K562 (cell line): ENCODE results near the gene GATC. TPM values are rescaled to one million over a fixed set of nuclear protein-coding genes. Genes with fewer than 3 reads are reported as not detected.

Experiments
- ATAC-seq: fragments of 200-7000 bp; cut with Tn5 transposase; 3 replicates; pipeline ENCODE4 v1.9.1; 2020; ENCODE audit warnings: moderate library complexity
- BruUV-seq: library from RNA; stranded (reverse); fragments of 400-500 nt; replicated peaks from 2 replicates; lab custom pipeline; 2021; lab: Mats Ljungman, UMichigan
- CTCF ChIA-PET: fragments of 300-600 bp; formaldehyde crosslinking; extraction: SDS; loops from one replicate; lab custom pipeline; 2021; ENCODE audit warnings: low intra/inter-chr PET ratio; lab: Yijun Ruan, JAX
- POLR2A ChIA-PET: fragments of 300-600, 350-650 bp; sonication (Branson Sonifier 250); formaldehyde crosslinking; extraction: SDS; loops from one replicate; lab custom pipeline; 2021; ENCODE audit warnings: antibody characterized with exemption, inconsistent platforms; lab: Yijun Ruan, JAX
- DNase-seq, 4 experiments: peaks; one replicate each; pipeline versions ENCODE4 v3.0.0 to v3.0.0-alpha.2; 2011 to 2018; ENCODE audit warnings: low spot score in 3 of 4, mixed read lengths in 3 of 4; ENCODE audit errors: extremely low read depth in 1 of 4
- FAIRE-seq: peaks from 2 replicates; lab custom pipeline; 2011; peaks lifted over from hg19 to GRCh38; lab: Jason Lieb, UNC
- H2AFZ ChIP-seq: 2 replicates; pipeline ENCODE4 v1.6.0; 2011; ENCODE audit warnings: low read depth, low read length, control low read depth, inconsistent platforms
- H3K27ac ChIP-seq: fragments of 200-600 bp; 3 replicates; pipeline ENCODE4 v1.8.0; 2011; ENCODE audit warnings: low read depth, mild to moderate bottlenecking, control low read depth, inconsistent platforms, low read length, moderate library complexity, mixed read lengths; ENCODE audit errors: extremely low read depth
- H3K27me3 ChIP-seq, 2 experiments: fragments of 300-600 bp in 1 of 2; 2 replicates in 1 of 2; 3 replicates in 1 of 2; pipeline versions ENCODE4 v1.6.0 to v1.8.0; 2011; ENCODE audit warnings: inconsistent platforms in 2 of 2, low read length in 2 of 2, mild to moderate bottlenecking in 1 of 2, mixed read lengths in 1 of 2, moderate library complexity in 1 of 2; ENCODE audit not compliant: control insufficient read depth in 2 of 2, insufficient read depth in 2 of 2
- H3K36me3 ChIP-seq: fragments of 300-600 bp; 3 replicates; pipeline ENCODE4 v1.8.0; 2011; ENCODE audit warnings: mild to moderate bottlenecking, low read length, inconsistent platforms; ENCODE audit not compliant: control insufficient read depth, insufficient read depth
- H3K4me1 ChIP-seq, 2 experiments: fragments of 200-600 bp in 1 of 2; replicated peaks in 1 of 2; 2 replicates in 1 of 2; 3 replicates in 1 of 2; pipeline versions ENCODE4 v1.5.1 to v1.8.0; 2011; ENCODE audit warnings: inconsistent platforms in 2 of 2, low read length in 2 of 2, mild to moderate bottlenecking in 1 of 2, mixed read lengths in 1 of 2, moderate library complexity in 1 of 2; ENCODE audit not compliant: control insufficient read depth in 2 of 2, insufficient read depth in 2 of 2
- H3K4me2 ChIP-seq: 2 replicates; pipeline ENCODE4 v1.6.1; 2011; ENCODE audit warnings: low read length, control low read depth, inconsistent platforms, mixed read lengths; ENCODE audit not compliant: insufficient read depth
- H3K4me3 ChIP-seq: fragments of 200-600 bp; sonication (generic), shearing (Covaris generic); 2 replicates; pipeline ENCODE4 v1.5.1; 2016; ENCODE audit warnings: control low read depth, inconsistent platforms
- H3K79me2 ChIP-seq: fragments of 200-600 bp; 3 replicates; pipeline ENCODE4 v1.8.0; 2011; ENCODE audit warnings: low read length, inconsistent platforms; ENCODE audit not compliant: control insufficient read depth, insufficient read depth
- H3K9ac ChIP-seq, 2 experiments: 2 replicates each; pipeline versions ENCODE4 v1.6.0 to v1.6.1; 2011; ENCODE audit warnings: low read depth in 2 of 2, low read length in 2 of 2, control low read depth in 1 of 2, inconsistent platforms in 1 of 2, mild to moderate bottlenecking in 1 of 2, mixed read lengths in 1 of 2; ENCODE audit not compliant: insufficient read depth in 1 of 2
- H3K9me1 ChIP-seq: one replicate; pipeline ENCODE4 v1.6.0; 2011; ENCODE audit warnings: inconsistent platforms, mild to moderate bottlenecking, low read length, moderate library complexity; ENCODE audit not compliant: control insufficient read depth, insufficient read depth
- H3K9me3 ChIP-seq: replicated peaks from 2 replicates; pipeline ENCODE4 v1.5.1; 2011; ENCODE audit warnings: low read depth, low read length, inconsistent platforms; ENCODE audit not compliant: control insufficient read depth, insufficient read depth
- H4K20me1 ChIP-seq: replicated peaks from 2 replicates; pipeline ENCODE4 v1.6.1; 2011; ENCODE audit warnings: low read length, inconsistent platforms, mixed read lengths; ENCODE audit not compliant: control insufficient read depth, insufficient read depth
- ATF1 ChIP-seq, 2 experiments: fragments of 450-650 bp in 1 of 2; IDR thresholded peaks; 2 replicates each; pipeline ENCODE4 v1.6.1; 2016; ENCODE audit warnings: missing compliant biosample characterization in 1 of 2, missing genetic modification characterization in 1 of 2
- CC2D1A ChIP-seq: fragments of 450-650 bp; IDR thresholded peaks from 2 replicates; pipeline ENCODE4 v1.6.1; 2017; ENCODE audit warnings: mild to moderate bottlenecking
- GATA2 ChIP-seq: sonication (generic); formaldehyde crosslinking; IDR thresholded peaks from 2 replicates; pipeline ENCODE4 v1.4.0; 2020; ENCODE audit warnings: mild to moderate bottlenecking, missing genetic modification reagents
- HDAC2 ChIP-seq: fragments of 450-650 bp; IDR thresholded peaks from 2 replicates; pipeline ENCODE4 v1.6.1; 2016; ENCODE audit warnings: mild to moderate bottlenecking
- HNRNPLL ChIP-seq: fragments of 200-400 bp; formaldehyde crosslinking; IDR thresholded peaks from 2 replicates; pipeline ENCODE4 v1.6.1; 2017; ENCODE audit warnings: low read length, low read depth, mild to moderate bottlenecking; ENCODE audit not compliant: poor library complexity, severe bottlenecking
- NFRKB ChIP-seq: fragments of 450-650 bp; IDR thresholded peaks from 2 replicates; pipeline ENCODE4 v1.6.1; 2016; ENCODE audit warnings: low read depth
- POLR2B ChIP-seq: fragments of 450-650 bp; IDR thresholded peaks from 2 replicates; pipeline ENCODE4 v1.6.1; 2018; ENCODE audit warnings: low read depth; ENCODE audit not compliant: partially characterized antibody
- RBM17 ChIP-seq: fragments of 200-400 bp; formaldehyde crosslinking; IDR thresholded peaks from 2 replicates; pipeline ENCODE4 v1.6.1; 2017; ENCODE audit warnings: low read depth, mild to moderate bottlenecking, low read length, borderline replicate concordance
- SNRNP70 ChIP-seq: fragments of 200-400 bp; formaldehyde crosslinking; optimal IDR thresholded peaks from 2 replicates; pipeline ENCODE3; 2017; ENCODE audit warnings: low read depth, low read length
- TARDBP ChIP-seq: fragments of 450-650 bp; IDR thresholded peaks from 2 replicates; pipeline ENCODE4 v1.6.1; 2016
- TEAD1 ChIP-seq, 2 experiments: fragments of 450-650 bp in 1 of 2; sonication (generic) in 1 of 2; formaldehyde crosslinking; IDR thresholded peaks; 2 replicates each; pipeline versions ENCODE4 v1.4.0 to v1.8.0; 2020 to 2022; ENCODE audit warnings: mild to moderate bottlenecking in 2 of 2, missing genetic modification reagents in 1 of 2
- ZNF143 ChIP-seq: sonication (generic); formaldehyde crosslinking; IDR thresholded peaks from 2 replicates; pipeline ENCODE4 v1.9.0; 2022; ENCODE audit warnings: mild to moderate bottlenecking, missing genetic modification reagents
- ZNF165 ChIP-seq: fragments of 250-450 bp; sonication (Bioruptor Pico); IDR thresholded peaks from 2 replicates; pipeline ENCODE4 v1.4.0; 2020; ENCODE audit warnings: borderline replicate concordance
- ZNF551 ChIP-seq: fragments of 250-450 bp; sonication (Bioruptor Pico); IDR thresholded peaks from 2 replicates; pipeline ENCODE4 v1.5.0; 2021; ENCODE audit warnings: mild to moderate bottlenecking, moderate library complexity
- ZNF77 ChIP-seq: fragments of 250-450 bp; sonication (Bioruptor Pico); IDR thresholded peaks from 2 replicates; pipeline ENCODE4 v1.5.0; 2020
- WGBS: fragments of 100-300 bp; shearing (Covaris generic); methylation state at CpG from one replicate; pipeline ENCODE4 v1.1.6; 2016; ENCODE audit warnings: low coverage, mixed read lengths; ENCODE audit not compliant: insufficient coverage; ENCODE audit errors: missing lambda C conversion rate; 5-methylcytosine and 5-hydroxymethylcytosine counted together
- in situ Hi-C: fragments of 300-500 bp; cut with MboI; formaldehyde crosslinking; loops from 4 replicates; pipeline ENCODE4 v1.15.0; 2018; ENCODE audit warnings: inconsistent platforms, mixed read lengths
- intact Hi-C: fragments of 100-400 bp; cut with micrococcal nuclease; formaldehyde crosslinking; loops from 2 replicates; pipeline ENCODE4 v1.14.2; 2022
- polyA plus RNA-seq, 8 experiments: library from polyadenylated mRNA; depleted of rRNA in 4 of 8; stranded (reverse) in 5 of 8; unstranded in 3 of 8; fragments of >200 nt; fragmentation: Nextera tagmentation in 2 of 8; fragmentation: Illumina TruSeq in 1 of 8; extraction: Ambion mirVana in 2 of 8; extraction: Trizol in 1 of 8; gene quantifications; 2 replicates each; pipeline versions ENCODE4 v1.2.1 to v1.2.3, GENCODE V29; 2011 to 2014; ENCODE audit warnings: inconsistent platforms in 1 of 8, missing spikeins in 1 of 8
- total RNA-seq, 7 experiments: library from RNA; depleted of rRNA in 6 of 7; stranded (reverse); fragments of >200 nt in 6 of 7; fragmentation: Illumina TruSeq in 2 of 7; extraction: Trizol in 2 of 7; gene quantifications; 2 replicates each; pipeline versions ENCODE4 v1.2.1 to v1.2.3, GENCODE V29; 2011 to 2021; ENCODE audit warnings: low replicate concordance in 1 of 7
- TF ChIP-seq, protein P1 (sequence below): sonication (generic); formaldehyde crosslinking; IDR thresholded peaks from 2 replicates; pipeline ENCODE4 v1.8.1; 2023; ENCODE audit warnings: mild to moderate bottlenecking, missing genetic modification reagents, moderate library complexity
- TF ChIP-seq, protein P2 (sequence below): fragments of 250-450 bp; sonication (Bioruptor Pico); IDR thresholded peaks from 2 replicates; pipeline ENCODE4 v1.8.0; 2021; ENCODE audit warnings: moderate library complexity, mild to moderate bottlenecking, inconsistent platforms
- TF ChIP-seq, protein P3 (sequence below): fragments of 450-650 bp; formaldehyde crosslinking; conservative IDR thresholded peaks from 2 replicates; pipeline ENCODE4 v1.4.0; 2022; ENCODE audit warnings: mild to moderate bottlenecking, missing genetic modification characterization

GATC gene
- total and polyA plus RNA-seq, 9 of the 15 experiments (the other 6 are each of a cell fraction or from before 2014, with no cell fraction given): 5.8 to 52.6 (median 28.2) TPM

DNA sequence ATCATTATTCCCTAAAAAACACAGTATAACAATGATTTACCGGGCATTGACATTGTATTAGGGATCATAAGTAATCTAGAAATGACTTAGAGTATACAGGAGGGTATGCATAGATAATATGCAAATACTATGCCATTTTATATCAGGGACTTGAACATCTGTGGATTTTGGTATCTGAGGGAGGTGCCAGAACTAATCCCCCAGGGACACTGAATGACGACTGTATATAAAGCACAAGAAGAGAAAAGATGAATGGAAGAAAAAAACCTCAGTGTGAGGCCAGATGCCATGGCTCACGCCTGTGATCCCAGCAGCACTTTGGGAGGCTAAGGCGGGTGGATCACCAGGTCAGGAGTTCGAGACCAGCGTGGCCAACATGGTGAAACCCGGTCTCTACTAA is 33.8 kb upstream of the GATC start:
- in situ Hi-C loops: no loop called here
- intact Hi-C loops: no loop called here
- H2AFZ ChIP-seq: no peak overlapping the region
- H4K20me1 ChIP-seq: no peaks in the 10 kb centered on the region
- CTCF ChIA-PET: no interaction called here
- H3K9me3 ChIP-seq: no peaks in the 10 kb centered on the region
- DNase-seq: no peak
- H3K4me3 ChIP-seq: no peak overlapping the region
- BruUV-seq: no TSS peak
- no peak for TF ChIP-seq RBM17
- TF ChIP-seq, protein P1, sequence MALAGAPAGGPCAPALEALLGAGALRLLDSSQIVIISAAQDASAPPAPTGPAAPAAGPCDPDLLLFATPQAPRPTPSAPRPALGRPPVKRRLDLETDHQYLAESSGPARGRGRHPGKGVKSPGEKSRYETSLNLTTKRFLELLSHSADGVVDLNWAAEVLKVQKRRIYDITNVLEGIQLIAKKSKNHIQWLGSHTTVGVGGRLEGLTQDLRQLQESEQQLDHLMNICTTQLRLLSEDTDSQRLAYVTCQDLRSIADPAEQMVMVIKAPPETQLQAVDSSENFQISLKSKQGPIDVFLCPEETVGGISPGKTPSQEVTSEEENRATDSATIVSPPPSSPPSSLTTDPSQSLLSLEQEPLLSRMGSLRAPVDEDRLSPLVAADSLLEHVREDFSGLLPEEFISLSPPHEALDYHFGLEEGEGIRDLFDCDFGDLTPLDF: no peak
- no peak for TF ChIP-seq GATA2 (CRISPR knock-in tag)
- no peak for TF ChIP-seq HDAC2
- TF ChIP-seq, protein P2, sequence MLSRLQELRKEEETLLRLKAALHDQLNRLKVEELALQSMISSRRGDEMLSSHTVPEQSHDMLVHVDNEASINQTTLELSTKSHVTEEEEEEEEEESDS (CRISPR knock-in tag): no peak
- no peak for TF ChIP-seq NFRKB
- TF ChIP-seq TARDBP: no peak
- no peak for TF ChIP-seq POLR2B
- TF ChIP-seq, protein P3, sequence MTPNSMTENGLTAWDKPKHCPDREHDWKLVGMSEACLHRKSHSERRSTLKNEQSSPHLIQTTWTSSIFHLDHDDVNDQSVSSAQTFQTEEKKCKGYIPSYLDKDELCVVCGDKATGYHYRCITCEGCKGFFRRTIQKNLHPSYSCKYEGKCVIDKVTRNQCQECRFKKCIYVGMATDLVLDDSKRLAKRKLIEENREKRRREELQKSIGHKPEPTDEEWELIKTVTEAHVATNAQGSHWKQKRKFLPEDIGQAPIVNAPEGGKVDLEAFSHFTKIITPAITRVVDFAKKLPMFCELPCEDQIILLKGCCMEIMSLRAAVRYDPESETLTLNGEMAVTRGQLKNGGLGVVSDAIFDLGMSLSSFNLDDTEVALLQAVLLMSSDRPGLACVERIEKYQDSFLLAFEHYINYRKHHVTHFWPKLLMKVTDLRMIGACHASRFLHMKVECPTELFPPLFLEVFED (CRISPR knock-in tag): no peak
- TF ChIP-seq ZNF143: no peak
- no peak for TF ChIP-seq HNRNPLL
- TF ChIP-seq ATF1 (CRISPR knock-in tag; IDR thresholded peaks at IDR 0.05): no peak
- TF ChIP-seq ATF1 (tag; IDR thresholded peaks at IDR 0.05): no peak
- TF ChIP-seq ZNF165 (CRISPR knock-in tag): no peak
- no peak for TF ChIP-seq ZNF77 (CRISPR knock-in tag)
- TF ChIP-seq CC2D1A: no peak
- TF ChIP-seq ZNF551: no peak
- no peak for TF ChIP-seq TEAD1 (CRISPR knock-in tag; IDR thresholded peaks at IDR 0.05)
- TF ChIP-seq SNRNP70: no peak
- peaks cover under 1 to 6% of the 10 kb centered on the region in 2 experiments; a peak in 4 of 5 replicates for H3K27me3 ChIP-seq
- H3K9ac ChIP-seq: no peak overlapping the region
- no peak overlapping the region for H3K4me2 ChIP-seq
- no peak for ATAC-seq
- no peaks in the 10 kb centered on the region for H3K79me2 ChIP-seq
- no peak overlapping the region for H3K27ac ChIP-seq
- H3K4me1 ChIP-seq: peaks cover 0 to 4% of the 10 kb centered on the region in 2 experiments; a peak in 2 of 5 replicates
- no peak for FAIRE-seq
- POLR2A ChIA-PET: interaction anchor here (0.6 to 1.0 kb wide), 2 partner anchors 121 to 213 kb away, joined by 3 to 4 read pairs; partner anchors contain the start of gene RNU4-2
- H3K36me3 ChIP-seq: no peaks in the 10 kb centered on the region
- WGBS: 15% methylated on average over 3 of the region's 7 CpGs
- no peaks in the 10 kb centered on the region for H3K9me1 ChIP-seq
